ENCODE measurements around the gene TXN.

TXN gene

GRCh38 chr9:110278080-110278707 lies 21.9 kb upstream of the TXN start:
- in situ Hi-C loops (cut with HindIII; ENCODE audit: low pct_unique_long_range_greater_than_20kb, low sequenced_read_pairs), result no loop called here
- no peak for TF ChIP-seq JUND (IDR thresholded peaks at IDR 0.05; ENCODE audit: low read depth)
- DNase-seq (ENCODE audit: low read depth in 1 of 2, low spot score in 1 of 2), result no peak

- in situ Hi-C loops (cut with HindIII; ENCODE audit: low pct_unique_long_range_greater_than_20kb, low sequenced_read_pairs), result no loop called here
- no peak for DNase-seq (ENCODE audit: low read depth in 1 of 2, low spot score in 1 of 2)
- no peak for TF ChIP-seq JUND (IDR thresholded peaks at IDR 0.05; ENCODE audit: low read depth)
Measured at GRCh38 chr9:110276781-110277180, 20.5 kb upstream of the TXN start.

GRCh38 chr9:110270211-110270995 lies 14.1 kb upstream of the TXN start:
- DNase-seq (ENCODE audit: low read depth in 1 of 2, low spot score in 1 of 2), result no peak
- in situ Hi-C loops (cut with HindIII; ENCODE audit: low pct_unique_long_range_greater_than_20kb, low sequenced_read_pairs), result no loop called here
- no peak for TF ChIP-seq JUND (IDR thresholded peaks at IDR 0.05; ENCODE audit: low read depth)

GRCh38 chr9:110266795-110267194 lies 10.5 kb upstream of the TXN start:
- in situ Hi-C loops (cut with HindIII; ENCODE audit: low pct_unique_long_range_greater_than_20kb, low sequenced_read_pairs), result no loop called here
- DNase-seq (ENCODE audit: low read depth in 1 of 2, low spot score in 1 of 2), result no peak
- no peak for TF ChIP-seq JUND (IDR thresholded peaks at IDR 0.05; ENCODE audit: low read depth)

GRCh38 chr9:110261632-110262031 lies 5.3 kb upstream of the TXN start:
- no peak for DNase-seq (ENCODE audit: low read depth in 1 of 2, low spot score in 1 of 2)
- no peak for TF ChIP-seq JUND (IDR thresholded peaks at IDR 0.05; ENCODE audit: low read depth)
- in situ Hi-C loops (cut with HindIII; ENCODE audit: low pct_unique_long_range_greater_than_20kb, low sequenced_read_pairs), result no loop called here

GRCh38 chr9:110260911-110261310 lies 4.6 kb upstream of the TXN start:
- in situ Hi-C loops (cut with HindIII; ENCODE audit: low pct_unique_long_range_greater_than_20kb, low sequenced_read_pairs), result no loop called here
- TF ChIP-seq JUND (IDR thresholded peaks at IDR 0.05; ENCODE audit: low read depth), result no peak
- DNase-seq (ENCODE audit: low read depth in 1 of 2, low spot score in 1 of 2), result no peak

- in situ Hi-C loops (cut with HindIII; ENCODE audit: low pct_unique_long_range_greater_than_20kb, low sequenced_read_pairs), result no loop called here
- DNase-seq (ENCODE audit: low read depth in 1 of 2, low spot score in 1 of 2), result no peak
- TF ChIP-seq JUND (IDR thresholded peaks at IDR 0.05; ENCODE audit: low read depth), result no peak
Measured at GRCh38 chr9:110259566-110259965, 3.3 kb upstream of the TXN start.

GRCh38 chr9:110258690-110259091 lies 2.4 kb upstream of the TXN start:
- no peak for DNase-seq (ENCODE audit: low read depth in 1 of 2, low spot score in 1 of 2)
- in situ Hi-C loops (cut with HindIII; ENCODE audit: low pct_unique_long_range_greater_than_20kb, low sequenced_read_pairs), result no loop called here
- TF ChIP-seq JUND (IDR thresholded peaks at IDR 0.05; ENCODE audit: low read depth), result no peak

GRCh38 chr9:110257956-110258355 lies 1.6 kb upstream of the TXN start:
- no peak for DNase-seq (ENCODE audit: low read depth in 1 of 2, low spot score in 1 of 2)
- TF ChIP-seq JUND (IDR thresholded peaks at IDR 0.05; ENCODE audit: low read depth), result no peak
- in situ Hi-C loops (cut with HindIII; ENCODE audit: low pct_unique_long_range_greater_than_20kb, low sequenced_read_pairs), result no loop called here

GRCh38 chr9:110257097-110257841 lies 962 bp upstream of the TXN start:
- in situ Hi-C loops (cut with HindIII; ENCODE audit: low pct_unique_long_range_greater_than_20kb, low sequenced_read_pairs), result no loop called here
- DNase-seq (ENCODE audit: low read depth in 1 of 2, low spot score in 1 of 2), result peak in 1 of 2 experiments; percentile 26
- no peak for TF ChIP-seq JUND (IDR thresholded peaks at IDR 0.05; ENCODE audit: low read depth)

GRCh38 chr9:110255463-110256379 lies 586 bp downstream of the TXN start:
- TF ChIP-seq JUND (IDR thresholded peaks at IDR 0.05; ENCODE audit: low read depth), result no peak
- peak; percentile 28 to 72 for DNase-seq (ENCODE audit: low read depth in 1 of 2, low spot score in 1 of 2)

GRCh38 chr9:110255034-110255462 lies 1.3 kb downstream of the TXN start:
- DNase-seq (ENCODE audit: low read depth in 1 of 2, low spot score in 1 of 2), result no peak
- in situ Hi-C loops (cut with HindIII; ENCODE audit: low pct_unique_long_range_greater_than_20kb, low sequenced_read_pairs), result no loop called here
- no peak for TF ChIP-seq JUND (IDR thresholded peaks at IDR 0.05; ENCODE audit: low read depth)

More at GRCh38 chr9:110255463-110256379, 586 bp downstream of the TXN start:
- in situ Hi-C loops (cut with HindIII; ENCODE audit: low pct_unique_long_range_greater_than_20kb, low sequenced_read_pairs), result no loop called here

All from T47D (cell line).